H1 (cell line): ENCODE measurements around the gene ECSIT. TPM values are rescaled to one million over a fixed set of nuclear protein-coding genes. Genes with fewer than 3 reads are reported as not detected.
A peak's percentile ranks its signal among the peaks of the same experiment; 100 is the strongest.

Experiments used
- CBX5 ChIP-seq: fragments of 300-800, 300-1000 bp; sonication (generic); IDR thresholded peaks from 2 replicates; pipeline ENCODE4 v1.7.1; 2016; ENCODE audit warnings: antibody characterized with exemption, low read length, low read depth
- CEBPB ChIP-seq: IDR thresholded peaks from 2 replicates; pipeline ENCODE4 v1.6.1; 2012; ENCODE audit warnings: low read depth, low read length
- CTBP2 ChIP-seq: IDR thresholded peaks from 2 replicates; pipeline ENCODE4 v1.7.0; 2011; ENCODE audit warnings: borderline replicate concordance, mild to moderate bottlenecking, moderate library complexity, mixed read lengths, low read length; ENCODE audit not compliant: insufficient read depth, insufficient read length
- EGR1 ChIP-seq: IDR thresholded peaks from 2 replicates; pipeline ENCODE4 v1.6.1; 2011; ENCODE audit warnings: low read depth, low read length, borderline replicate concordance
- EP300 ChIP-seq, 2 experiments: IDR thresholded peaks; 1 replicate in 1 of 2; 2 replicates in 1 of 2; pipeline ENCODE4 v1.6.1; 2011 to 2012; ENCODE audit warnings: low read depth in 2 of 2, low read length in 2 of 2, mild to moderate bottlenecking in 2 of 2, borderline replicate concordance in 1 of 2, inconsistent platforms in 1 of 2, moderate library complexity in 1 of 2
- GTF2F1 ChIP-seq: IDR thresholded peaks from 2 replicates; pipeline ENCODE4 v1.6.1; 2012; ENCODE audit warnings: low read depth, low read length, improper control_type of control experiment, borderline replicate concordance
- KDM1A ChIP-seq: fragments of 200-600, 300-600 bp; sonication (generic); IDR thresholded peaks from 2 replicates; pipeline ENCODE4 v1.7.1; 2016; ENCODE audit warnings: mild to moderate bottlenecking, low read length, borderline replicate concordance
- POU5F1 ChIP-seq: IDR thresholded peaks from 2 replicates; pipeline ENCODE4 v1.6.1; 2011; ENCODE audit warnings: low read depth, mild to moderate bottlenecking, low read length, moderate library complexity
- RAD21 ChIP-seq, 2 experiments: IDR thresholded peaks in 1 of 2; conservative IDR thresholded peaks in 1 of 2; 2 replicates each; pipeline ENCODE4 v1.6.1; 2011; ENCODE audit warnings: low read depth in 2 of 2, low read length in 2 of 2, improper control_type of control experiment in 1 of 2, inconsistent platforms in 1 of 2, mild to moderate bottlenecking in 1 of 2, moderate library complexity in 1 of 2
- RNF2 ChIP-seq: fragments of 200-900, 300-1000 bp; sonication (generic); IDR thresholded peaks from 2 replicates; pipeline ENCODE4 v1.7.1; 2016; ENCODE audit warnings: borderline replicate concordance, low read depth, mild to moderate bottlenecking, antibody characterized with exemption, low read length; ENCODE audit not compliant: poor library complexity, severe bottlenecking; ENCODE audit errors: missing control alignments
- RXRA ChIP-seq: IDR thresholded peaks from 2 replicates; pipeline ENCODE4 v1.6.1; 2011; ENCODE audit warnings: low read depth, mild to moderate bottlenecking, low read length, moderate library complexity; ENCODE audit not compliant: insufficient read depth
- SAP30 ChIP-seq: fragments of 300-600 bp; sonication (generic); IDR thresholded peaks from 2 replicates; pipeline ENCODE4 v1.7.1; 2012; ENCODE audit warnings: low read length, moderate library complexity, mild to moderate bottlenecking, inconsistent platforms; ENCODE audit not compliant: insufficient read depth, insufficient replicate concordance
- SIX5 ChIP-seq: IDR thresholded peaks from 2 replicates; pipeline ENCODE4 v1.6.1; 2011; ENCODE audit warnings: mild to moderate bottlenecking, low read depth, low read length
- SP2 ChIP-seq: IDR thresholded peaks from 2 replicates; pipeline ENCODE4 v1.6.1; 2012; ENCODE audit warnings: mild to moderate bottlenecking, low read length, inconsistent platforms
- SUZ12 ChIP-seq: fragments of 200-600 bp; sonication (generic); IDR thresholded peaks from 2 replicates; pipeline ENCODE4 v1.6.1; 2012; ENCODE audit warnings: mild to moderate bottlenecking, inconsistent platforms, low read length, moderate library complexity, mixed read lengths
- TBP ChIP-seq: IDR thresholded peaks from 2 replicates; pipeline ENCODE4 v1.6.1; 2011; ENCODE audit warnings: low read depth, low read length, improper control_type of control experiment
- TCF12 ChIP-seq: IDR thresholded peaks from 2 replicates; pipeline ENCODE4 v1.6.1; 2011; ENCODE audit warnings: low read depth, mild to moderate bottlenecking, low read length
- YY1 ChIP-seq: IDR thresholded peaks from 2 replicates; pipeline ENCODE4 v1.6.1; 2011; ENCODE audit warnings: low read depth, mild to moderate bottlenecking, low read length
- ZNF274 ChIP-seq: IDR thresholded peaks from 2 replicates; pipeline ENCODE4 v1.7.0; 2012; ENCODE audit warnings: low read length, borderline replicate concordance; ENCODE audit errors: extremely low read depth
- polyA plus RNA-seq, 7 experiments: library from polyadenylated mRNA; depleted of rRNA in 3 of 7; stranded (reverse) in 5 of 7; unstranded in 2 of 7; fragments of >200 nt in 5 of 7; fragments of 200-250 nt in 2 of 7; gene quantifications; 1 replicate in 5 of 7; 2 replicates in 1 of 7; 4 replicates in 1 of 7; pipeline versions ENCODE4 v1.2.1 to v1.2.3, GENCODE V29; 2011 to 2013; ENCODE audit warnings: missing spikeins in 2 of 7, mixed read lengths in 2 of 7
- total RNA-seq: library from RNA; stranded (reverse); fragmentation: NEBNext Ultra II Directional; extraction: Animal tissue kit (Norgen Biotek cat#: 25700); gene quantifications from 2 replicates; pipeline ENCODE4 v1.2.1, GENCODE V29; 2021
- TF ChIP-seq, protein P1 (sequence below): IDR thresholded peaks from 2 replicates; pipeline ENCODE4 v1.6.1; 2012; ENCODE audit warnings: inconsistent platforms
- TF ChIP-seq, protein P2 (sequence below): IDR thresholded peaks from 2 replicates; pipeline ENCODE4 v1.6.1; 2011; ENCODE audit warnings: low read depth, mild to moderate bottlenecking, low read length; ENCODE audit not compliant: insufficient read depth
- TF ChIP-seq, protein P3 (sequence below): IDR thresholded peaks from 2 replicates; pipeline ENCODE4 v1.6.1; 2012; ENCODE audit warnings: inconsistent platforms

Gene ECSIT
- total and polyA plus RNA-seq, 2 of the 8 experiments (the other 6 are each of a cell fraction or from before 2014, with no cell fraction given) = 55.7 to 74.1 TPM

DNA sequence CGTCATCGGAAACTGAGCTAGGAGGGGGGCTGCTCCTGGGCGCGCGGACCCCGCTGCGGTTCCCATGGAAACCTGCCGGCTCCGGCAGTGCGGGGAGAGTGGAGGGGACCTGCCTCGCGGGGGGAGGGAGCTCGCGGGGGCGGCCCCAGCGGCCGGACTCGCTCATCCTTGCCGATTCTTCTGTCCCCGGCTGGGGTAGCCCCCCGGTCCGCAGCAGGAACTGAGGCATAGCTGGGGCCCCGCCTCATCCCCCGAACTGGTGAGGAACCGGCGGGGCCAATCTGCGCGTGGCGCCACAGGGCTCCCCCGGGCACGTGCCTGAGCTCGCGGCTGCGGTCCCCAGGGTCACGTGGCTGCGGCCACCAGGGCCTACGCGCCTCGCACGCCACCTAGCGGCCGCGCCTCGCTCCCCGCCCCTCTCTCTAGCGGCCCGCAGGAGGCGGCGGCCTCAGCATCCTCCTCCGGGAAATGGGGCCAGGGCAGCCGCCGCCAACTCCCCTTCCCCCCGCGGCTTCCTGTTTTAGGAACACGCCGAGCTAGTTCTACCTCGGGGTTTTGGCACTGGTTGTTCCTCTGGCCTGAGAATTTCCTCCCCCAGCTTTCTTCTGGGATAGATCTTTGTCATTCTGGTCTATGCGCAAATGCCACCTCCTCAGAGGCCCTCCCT lies 46.4 kb downstream of the ECSIT start (continued):
- TF ChIP-seq RAD21 (IDR thresholded peaks at IDR 0.05 in 1 of 2, conservative IDR thresholded peaks at IDR 0.05 in 1 of 2; ENCODE audit: low read depth in 2 of 2, low read length in 2 of 2) (peak; percentile 86 to 87), KDM1A (peak; percentile 98), SAP30 (no peak), CBX5 (no peak), GTF2F1 (peak; percentile 82; the same call in 1 of the 2 replicates), CTBP2 (no peak), TCF12 (0 out of 2 replicates have a peak, but pooled peaks have one; percentile 9), YY1 (0 out of 2 replicates have a peak, but pooled peaks have one; percentile 47), TBP (no peak; the same call in 1 of the 2 replicates), RNF2 (peak; percentile 5), RXRA (no peak), SP2 (no peak), ZNF274 (no peak), SUZ12 (no peak), EP300 (IDR thresholded peaks at IDR 0.05; ENCODE audit: borderline replicate concordance in 1 of 2, low read depth in 2 of 2, low read length in 2 of 2) (peak in 1 of 2 experiments; percentile 53; a peak in 1 of 3 replicates), SIX5 (no peak), CEBPB (peak; percentile 2; the same call in 1 of the 2 replicates), POU5F1 (no peak), EGR1 (no peak)
- TF ChIP-seq, protein P1, sequence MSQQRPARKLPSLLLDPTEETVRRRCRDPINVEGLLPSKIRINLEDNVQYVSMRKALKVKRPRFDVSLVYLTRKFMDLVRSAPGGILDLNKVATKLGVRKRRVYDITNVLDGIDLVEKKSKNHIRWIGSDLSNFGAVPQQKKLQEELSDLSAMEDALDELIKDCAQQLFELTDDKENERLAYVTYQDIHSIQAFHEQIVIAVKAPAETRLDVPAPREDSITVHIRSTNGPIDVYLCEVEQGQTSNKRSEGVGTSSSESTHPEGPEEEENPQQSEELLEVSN = peak; percentile 97
- TF ChIP-seq, protein P2, sequence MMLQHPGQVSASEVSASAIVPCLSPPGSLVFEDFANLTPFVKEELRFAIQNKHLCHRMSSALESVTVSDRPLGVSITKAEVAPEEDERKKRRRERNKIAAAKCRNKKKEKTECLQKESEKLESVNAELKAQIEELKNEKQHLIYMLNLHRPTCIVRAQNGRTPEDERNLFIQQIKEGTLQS = peak; percentile 96
- TF ChIP-seq, protein P3, sequence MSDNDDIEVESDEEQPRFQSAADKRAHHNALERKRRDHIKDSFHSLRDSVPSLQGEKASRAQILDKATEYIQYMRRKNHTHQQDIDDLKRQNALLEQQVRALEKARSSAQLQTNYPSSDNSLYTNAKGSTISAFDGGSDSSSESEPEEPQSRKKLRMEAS = peak; percentile 100
